ENCODE results near the gene IDH2.

- TF ChIP-seq POLR2A (IDR thresholded peaks at IDR 0.05; ENCODE audit: low read depth, low read length), result no peak
- TF ChIP-seq, protein P1, sequence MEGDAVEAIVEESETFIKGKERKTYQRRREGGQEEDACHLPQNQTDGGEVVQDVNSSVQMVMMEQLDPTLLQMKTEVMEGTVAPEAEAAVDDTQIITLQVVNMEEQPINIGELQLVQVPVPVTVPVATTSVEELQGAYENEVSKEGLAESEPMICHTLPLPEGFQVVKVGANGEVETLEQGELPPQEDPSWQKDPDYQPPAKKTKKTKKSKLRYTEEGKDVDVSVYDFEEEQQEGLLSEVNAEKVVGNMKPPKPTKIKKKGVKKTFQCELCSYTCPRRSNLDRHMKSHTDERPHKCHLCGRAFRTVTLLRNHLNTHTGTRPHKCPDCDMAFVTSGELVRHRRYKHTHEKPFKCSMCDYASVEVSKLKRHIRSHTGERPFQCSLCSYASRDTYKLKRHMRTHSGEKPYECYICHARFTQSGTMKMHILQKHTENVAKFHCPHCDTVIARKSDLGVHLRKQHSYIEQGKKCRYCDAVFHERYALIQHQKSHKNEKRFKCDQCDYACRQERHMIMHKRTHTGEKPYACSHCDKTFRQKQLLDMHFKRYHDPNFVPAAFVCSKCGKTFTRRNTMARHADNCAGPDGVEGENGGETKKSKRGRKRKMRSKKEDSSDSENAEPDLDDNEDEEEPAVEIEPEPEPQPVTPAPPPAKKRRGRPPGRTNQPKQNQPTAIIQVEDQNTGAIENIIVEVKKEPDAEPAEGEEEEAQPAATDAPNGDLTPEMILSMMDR (IDR thresholded peaks at IDR 0.05; ENCODE audit: extremely low read depth in 1 of 2, insufficient read depth in 1 of 2, low read depth in 1 of 2, low read length in 2 of 2), result no peak
- no peak for TF ChIP-seq MYC (IDR thresholded peaks at IDR 0.05; ENCODE audit: low read depth, low read length)
- TF ChIP-seq EZH2 (IDR thresholded peaks at IDR 0.05; ENCODE audit: borderline replicate concordance, low read depth, low read length, severe bottlenecking), result no peak
- TF ChIP-seq POLR2AphosphoS5 (IDR thresholded peaks at IDR 0.05; ENCODE audit: insufficient read depth, low read depth, low read length), result no peak
- no peak for TF ChIP-seq MAX (IDR thresholded peaks at IDR 0.05; ENCODE audit: insufficient read depth, insufficient read length)
These were observed 12.2 kb upstream of the IDH2 start for GRCh38 chr15:90114451-90114901.

All from endothelial cell of umbilical vein (primary cell).